Activated CD4-positive, alpha-beta T cell treated with anti-CD3 and anti-CD28 coated beads, Interleukin-2, amount 50 U/mL, for 24 hours (primary cell): ENCODE results near the gene KLKB1.
"Not testable (repeated sequence)": the region's sequence is repeated elsewhere in the genome, so short reads cannot be mapped to it uniquely, and the experiment has no call there.

Experiments
- DNase-seq, 2 donors: peaks; one replicate each; pipeline ENCODE4 v3.0.0-alpha.2; 2020; ENCODE audit warnings: low read depth in 1 of 2, low spot score in 1 of 2

The KLKB1 gene

GRCh38 chr4:186264660-186265059 lies 37.4 kb downstream of the KLKB1 start:
- no peak for DNase-seq

- not testable (repeated sequence) for DNase-seq
Observed at GRCh38 chr4:186265250-186265649, 37.9 kb downstream of the KLKB1 start.

- DNase-seq = no peak
Observed at GRCh38 chr4:186265683-186266652, 38.7 kb downstream of the KLKB1 start, which contains the start of gene F11. TSS of gene F11 (plus strand) at chr4:186266189. CDS start at chr4:186267137, 948 bp downstream.

- no peak for DNase-seq
Observed at GRCh38 chr4:186266729-186267456, 39.6 kb downstream of the KLKB1 start.

- DNase-seq = no peak
Observed at GRCh38 chr4:186271081-186271678, 43.9 kb downstream of the KLKB1 start.

- no peak for DNase-seq
Observed at GRCh38 chr4:186272699-186273391, 45.5 kb downstream of the KLKB1 start.

- DNase-seq = not testable (repeated sequence)
Observed at GRCh38 chr4:186273392-186273789, 46.1 kb downstream of the KLKB1 start.

- no peak for DNase-seq
Observed at GRCh38 chr4:186283311-186283710, 56.0 kb downstream of the KLKB1 start.

- no peak for DNase-seq
Observed at GRCh38 chr4:186285147-186285546, 57.8 kb downstream of the KLKB1 start.

- no peak for DNase-seq
Observed at GRCh38 chr4:186286581-186286980, 59.3 kb downstream of the KLKB1 start.

- no peak for DNase-seq
Observed at GRCh38 chr4:186291256-186291890, 64.1 kb downstream of the KLKB1 start.

GRCh38 chr4:186294160-186294559 lies 66.9 kb downstream of the KLKB1 start:
- DNase-seq = no peak

GRCh38 chr4:186296481-186296880 lies 69.2 kb downstream of the KLKB1 start:
- DNase-seq = no peak

GRCh38 chr4:186297013-186297645 lies 69.8 kb downstream of the KLKB1 start:
- no peak for DNase-seq

- DNase-seq = no peak
Observed at GRCh38 chr4:186298031-186298647, 70.8 kb downstream of the KLKB1 start.

GRCh38 chr4:186299291-186299690 lies 72.0 kb downstream of the KLKB1 start:
- DNase-seq = no peak

- DNase-seq = no peak
Observed at GRCh38 chr4:186300659-186301390, 73.5 kb downstream of the KLKB1 start.

GRCh38 chr4:186304216-186304615 lies 76.9 kb downstream of the KLKB1 start:
- DNase-seq = no peak
